GM12878 (cell line): ENCODE measurements around the gene C1QBP.

Experiments
- ATF7 ChIP-seq: fragments of 450-650 bp; IDR thresholded peaks from 2 replicates; pipeline ENCODE4 v1.6.1; 2016; ENCODE audit warnings: low read depth, mild to moderate bottlenecking
- BCLAF1 ChIP-seq: fragments of 450-650 bp; IDR thresholded peaks from 2 replicates; pipeline ENCODE4 v1.6.1; 2017; ENCODE audit warnings: antibody characterized with exemption, mild to moderate bottlenecking, moderate library complexity
- CTCF ChIP-seq, 3 experiments: IDR thresholded peaks in 2 of 3; conservative IDR thresholded peaks in 1 of 3; 2 replicates each; pipeline ENCODE4 v1.5.1; 2011; ENCODE audit warnings: low read depth in 3 of 3, low read length in 3 of 3, mild to moderate bottlenecking in 3 of 3, control low read depth in 2 of 3, moderate library complexity in 2 of 3, inconsistent platforms in 1 of 3, mixed read lengths in 1 of 3; ENCODE audit not compliant: control insufficient read depth in 2 of 3, insufficient read depth in 1 of 3; ENCODE audit errors: extremely low read depth in 1 of 3
- EGR1 ChIP-seq, 2 experiments: IDR thresholded peaks; 1 replicate in 1 of 2; 2 replicates in 1 of 2; pipeline ENCODE4 v1.6.1; 2011 to 2012; ENCODE audit warnings: low read depth in 2 of 2, low read length in 2 of 2, borderline replicate concordance in 1 of 2, mild to moderate bottlenecking in 1 of 2, moderate library complexity in 1 of 2
- ETV6 ChIP-seq, 2 experiments: fragments of 450-650 bp in 1 of 2; IDR thresholded peaks in 1 of 2; conservative IDR thresholded peaks in 1 of 2; 2 replicates each; pipeline ENCODE4 v1.6.1; 2014; ENCODE audit warnings: antibody characterized with exemption in 1 of 2, borderline replicate concordance in 1 of 2, low read depth in 1 of 2, mild to moderate bottlenecking in 1 of 2, moderate library complexity in 1 of 2
- EZH2 ChIP-seq: IDR thresholded peaks from 2 replicates; pipeline ENCODE4 v1.6.1; 2012; ENCODE audit warnings: low read depth, mild to moderate bottlenecking, control low read depth, inconsistent platforms, low read length, borderline replicate concordance; ENCODE audit not compliant: control insufficient read depth
- MAX ChIP-seq: IDR thresholded peaks from 2 replicates; pipeline ENCODE4 v1.6.1; 2012; ENCODE audit warnings: low read depth, low read length, improper control_type of control experiment
- MEF2A ChIP-seq: IDR thresholded peaks from 2 replicates; pipeline ENCODE4 v1.6.1; 2011; ENCODE audit warnings: low read depth, mild to moderate bottlenecking, low read length, moderate library complexity; ENCODE audit not compliant: insufficient read depth
- POLR2A ChIP-seq: IDR thresholded peaks from 2 replicates; pipeline ENCODE4 v1.6.1; 2011; ENCODE audit warnings: low read depth, mild to moderate bottlenecking, low read length
- POLR2AphosphoS5 ChIP-seq: IDR thresholded peaks from 2 replicates; pipeline ENCODE4 v1.6.1; 2011; ENCODE audit warnings: mild to moderate bottlenecking, low read length, inconsistent platforms
- RBBP5 ChIP-seq: fragments of 200-600 bp; sonication (generic); conservative IDR thresholded peaks from 2 replicates; pipeline ENCODE4 v1.6.1; 2016
- RELA ChIP-seq: fragments of 450-650 bp; IDR thresholded peaks from 2 replicates; pipeline ENCODE4 v1.8.0; 2014; ENCODE audit warnings: borderline replicate concordance; ENCODE audit not compliant: partially characterized antibody
- SRF ChIP-seq, 2 experiments: IDR thresholded peaks; 2 replicates each; pipeline ENCODE4 v1.6.1; 2011; ENCODE audit warnings: low read depth in 2 of 2, low read length in 2 of 2, mild to moderate bottlenecking in 1 of 2, moderate library complexity in 1 of 2

- TF ChIP-seq POLR2AphosphoS5 (no peak), BCLAF1 (no peak), EZH2 (no peak), RELA (no peak), RBBP5 (no peak), CTCF (IDR thresholded peaks at IDR 0.05 in 2 of 3, conservative IDR thresholded peaks at IDR 0.05 in 1 of 3; ENCODE audit: control insufficient read depth in 2 of 3, extremely low read depth in 1 of 3, insufficient read depth in 1 of 3, low read depth in 3 of 3, low read length in 3 of 3) (no peak), ETV6 (conservative IDR thresholded peaks at IDR 0.05 in 1 of 2, IDR thresholded peaks at IDR 0.05 in 1 of 2; ENCODE audit: borderline replicate concordance in 1 of 2, low read depth in 1 of 2) (no peak), POLR2A (no peak), MAX (no peak), SRF (IDR thresholded peaks at IDR 0.05; ENCODE audit: low read depth in 2 of 2, low read length in 2 of 2) (no peak), ATF7 (no peak), MEF2A (no peak), EGR1 (IDR thresholded peaks at IDR 0.05; ENCODE audit: borderline replicate concordance in 1 of 2, low read depth in 2 of 2, low read length in 2 of 2) (no peak)
These were observed 30.8 kb downstream of the C1QBP start for GRCh38 chr17:5408186-5408585.
